HepG2 (cell line): ENCODE results near the gene KLHL36.

Source experiments
- FOXA1 ChIP-seq, 2 experiments: fragments of 450-650 bp in 1 of 2; sonication (generic) in 1 of 2; formaldehyde crosslinking in 1 of 2; IDR thresholded peaks; 2 replicates each; pipeline versions ENCODE4 v1.4.0 to v1.6.1; 2016 to 2020; ENCODE audit warnings: missing genetic modification reagents in 1 of 2
- SALL2 ChIP-seq: sonication (generic); formaldehyde crosslinking; IDR thresholded peaks from 2 replicates; pipeline ENCODE4 v1.8.1; 2023; ENCODE audit warnings: mild to moderate bottlenecking, missing genetic modification reagents, inconsistent platforms
- ZNF263 ChIP-seq: sonication (generic); formaldehyde crosslinking; IDR thresholded peaks from 2 replicates; pipeline ENCODE4 v1.4.0; 2020; ENCODE audit warnings: missing genetic modification reagents

DNA sequence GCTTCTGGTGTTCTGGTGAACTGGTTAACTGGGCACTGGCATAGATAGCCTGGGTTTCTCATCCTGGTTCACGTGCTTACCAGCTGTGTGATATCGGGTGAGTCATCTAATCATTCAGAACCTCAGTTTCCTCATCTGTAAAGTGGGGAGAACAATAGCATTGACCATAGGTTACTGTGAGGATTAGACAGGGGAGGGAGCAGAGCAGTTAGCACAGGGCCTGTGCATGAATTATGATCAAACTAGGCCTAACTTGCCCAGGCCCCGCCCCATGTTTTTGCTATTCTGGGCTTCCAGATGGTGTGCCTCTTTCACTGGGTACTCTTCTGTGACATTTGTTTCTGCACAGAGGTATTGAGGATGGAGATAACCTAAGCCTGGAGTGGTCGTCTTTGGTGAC, 4.6 kb upstream of the KLHL36 start:
- TF ChIP-seq ZNF263 (CRISPR knock-in tag): no peak
- no peak for TF ChIP-seq SALL2 (CRISPR knock-in tag)
- TF ChIP-seq FOXA1 (IDR thresholded peaks at IDR 0.05): no peak
- no peak for TF ChIP-seq FOXA1 (CRISPR knock-in tag; IDR thresholded peaks at IDR 0.05)
